SK-N-SH (cell line): ENCODE results near the gene RAB22A. TPM values are rescaled to one million over a fixed set of nuclear protein-coding genes. Genes with fewer than 3 reads are reported as not detected.

Experiments
- CTCF ChIA-PET: fragments of 300-600, 350-600 bp; formaldehyde crosslinking; extraction: SDS; loops from one replicate; lab custom pipeline; 2021; lab: Yijun Ruan, JAX
- POLR2A ChIA-PET: fragments of 350-600 bp; sonication (Branson Sonifier 250); formaldehyde crosslinking; extraction: SDS; loops from one replicate; lab custom pipeline; 2020; ENCODE audit warnings: antibody characterized with exemption, inconsistent platforms; lab: Yijun Ruan, JAX
- DNase-seq: peaks from one replicate; pipeline ENCODE4 v3.0.0; 2012
- H2AFZ ChIP-seq: fragments of 200-600 bp; sonication (generic); 2 replicates; pipeline ENCODE4 v1.8.1; 2016; ENCODE audit warnings: antibody characterized with exemption, mild to moderate bottlenecking, low read depth
- H3F3A ChIP-seq: fragments of 200-600 bp; sonication (generic); replicated peaks from 2 replicates; pipeline ENCODE3; 2016; ENCODE audit warnings: antibody characterized with exemption, mild to moderate bottlenecking; ENCODE audit not compliant: insufficient read depth
- H3K27ac ChIP-seq, 2 experiments: fragments of 200-500 bp in 1 of 2; fragments of 200-600 bp in 1 of 2; sonication (Bioruptor generic) in 1 of 2; sonication (generic), shearing (Covaris generic) in 1 of 2; 2 replicates each; pipeline versions ENCODE4 v1.5.1 to v1.6.1; 2014 to 2016; ENCODE audit warnings: low read depth in 2 of 2, inconsistent platforms in 1 of 2, low read length in 1 of 2, mild to moderate bottlenecking in 1 of 2, mixed read lengths in 1 of 2
- H3K27me3 ChIP-seq: fragments of 200-600 bp; sonication (generic), shearing (Covaris generic); 2 replicates; pipeline ENCODE4 v1.6.1; 2016; ENCODE audit warnings: mixed run types; ENCODE audit not compliant: insufficient read depth
- H3K36me3 ChIP-seq, 2 experiments: fragments of 200-500 bp in 1 of 2; fragments of 200-600 bp in 1 of 2; sonication (Bioruptor generic) in 1 of 2; sonication (generic) in 1 of 2; replicated peaks in 1 of 2; 2 replicates each; pipeline versions ENCODE3 to v1.5.1; 2014 to 2016; ENCODE audit warnings: low read length in 1 of 2, mild to moderate bottlenecking in 1 of 2; ENCODE audit not compliant: insufficient read depth in 2 of 2, control insufficient read depth in 1 of 2
- H3K4me1 ChIP-seq, 2 experiments: fragments of 200-500 bp in 1 of 2; fragments of 200-600 bp in 1 of 2; sonication (Bioruptor generic) in 1 of 2; sonication (generic), shearing (Covaris generic) in 1 of 2; 2 replicates each; pipeline versions ENCODE4 v1.5.1 to v1.6.1; 2014 to 2016; ENCODE audit warnings: low read depth in 1 of 2, low read length in 1 of 2, mixed run types in 1 of 2; ENCODE audit not compliant: insufficient read depth in 2 of 2, control insufficient read depth in 1 of 2
- H3K4me2 ChIP-seq: fragments of 200-600 bp; sonication (generic), shearing (Covaris generic); 2 replicates; pipeline ENCODE4 v1.6.1; 2017; ENCODE audit warnings: mixed run types
- H3K4me3 ChIP-seq, 2 experiments: fragments of 200-500 bp in 1 of 2; fragments of 200-600 bp in 1 of 2; sonication (Bioruptor generic) in 1 of 2; sonication (generic), shearing (Covaris generic) in 1 of 2; 2 replicates each; pipeline versions ENCODE4 v1.5.1 to v1.8.1; 2014 to 2016; ENCODE audit warnings: low read depth in 2 of 2, inconsistent platforms in 1 of 2, low read length in 1 of 2, mild to moderate bottlenecking in 1 of 2, mixed read lengths in 1 of 2, moderate library complexity in 1 of 2
- H3K79me2 ChIP-seq: fragments of 200-600 bp; sonication (generic); 2 replicates; pipeline ENCODE4 v1.8.1; 2017; ENCODE audit warnings: mild to moderate bottlenecking; ENCODE audit not compliant: insufficient read depth
- H3K9ac ChIP-seq: fragments of 200-600 bp; sonication (generic); 2 replicates; pipeline ENCODE4 v1.6.1; 2017; ENCODE audit warnings: mixed run types
- H3K9me2 ChIP-seq: fragments of 200-600 bp; sonication (generic); 2 replicates; pipeline ENCODE4 v1.6.1; 2017; ENCODE audit warnings: mixed run types
- H3K9me3 ChIP-seq: fragments of 200-600 bp; sonication (generic); 2 replicates; pipeline ENCODE4 v1.6.1; 2017; ENCODE audit warnings: mixed run types, mild to moderate bottlenecking, moderate library complexity
- H4K20me1 ChIP-seq: fragments of 200-600 bp; sonication (generic); 2 replicates; pipeline ENCODE4 v1.6.1; 2017; ENCODE audit warnings: mild to moderate bottlenecking, mixed run types; ENCODE audit not compliant: insufficient read depth
- CHD2 ChIP-seq: fragments of 150-350 bp; IDR thresholded peaks from 2 replicates; pipeline ENCODE4 v1.6.1; 2018; ENCODE audit warnings: low read length; ENCODE audit not compliant: partially characterized antibody
- ELF1 ChIP-seq: IDR thresholded peaks from 2 replicates; pipeline ENCODE4 v1.4.0; 2012
- EP300 ChIP-seq, 2 experiments: IDR thresholded peaks; 2 replicates each; pipeline versions ENCODE4 v1.4.0 to v1.6.1; 2012; ENCODE audit warnings: borderline replicate concordance in 1 of 2, low read depth in 1 of 2, low read length in 1 of 2
- FOXJ3 ChIP-seq: sonication (generic); formaldehyde crosslinking; IDR thresholded peaks from 2 replicates; pipeline ENCODE4 v1.5.1; 2020; ENCODE audit warnings: mild to moderate bottlenecking, missing genetic modification reagents
- GABPA ChIP-seq: IDR thresholded peaks from 2 replicates; pipeline ENCODE4 v1.4.0; 2012; ENCODE audit warnings: low read depth, mild to moderate bottlenecking
- GATA2 ChIP-seq: sonication (generic); formaldehyde crosslinking; IDR thresholded peaks from 2 replicates; pipeline ENCODE4 v1.5.0; 2020; ENCODE audit warnings: mild to moderate bottlenecking, missing genetic modification reagents
- JUND ChIP-seq: IDR thresholded peaks from 2 replicates; pipeline ENCODE4 v1.4.0; 2012
- MEF2A ChIP-seq: IDR thresholded peaks from 2 replicates; pipeline ENCODE4 v1.4.0; 2012; ENCODE audit warnings: low read depth, borderline replicate concordance
- MXI1 ChIP-seq: IDR thresholded peaks from 2 replicates; pipeline ENCODE4 v1.6.1; 2012; ENCODE audit warnings: mild to moderate bottlenecking, low read depth, low read length, improper control_type of control experiment
- NFIC ChIP-seq: IDR thresholded peaks from 2 replicates; pipeline ENCODE4 v1.4.0; 2012; ENCODE audit warnings: borderline replicate concordance
- POLR2AphosphoS5 ChIP-seq: IDR thresholded peaks from 2 replicates; pipeline ENCODE4 v1.6.1; 2012; ENCODE audit warnings: low read depth, low read length
- RCOR1 ChIP-seq: fragments of 150-350 bp; IDR thresholded peaks from 2 replicates; pipeline ENCODE4 v1.6.1; 2017; ENCODE audit warnings: antibody characterized with exemption, low read length
- SMC3 ChIP-seq: IDR thresholded peaks from 2 replicates; pipeline ENCODE4 v1.6.1; 2012; ENCODE audit warnings: low read depth, low read length, improper control_type of control experiment
- TAF1 ChIP-seq: IDR thresholded peaks from 2 replicates; pipeline ENCODE4 v1.6.1; 2012; ENCODE audit warnings: low read depth, mild to moderate bottlenecking, low read length, moderate library complexity, borderline replicate concordance
- TCF12 ChIP-seq: IDR thresholded peaks from 2 replicates; pipeline ENCODE4 v1.4.0; 2012
- YY1 ChIP-seq: IDR thresholded peaks from 2 replicates; pipeline ENCODE4 v1.4.0; 2012; ENCODE audit warnings: low read depth, mild to moderate bottlenecking
- WGBS: methylation state at CpG from one replicate; pipeline ENCODE4 v1.1.6; 2017; ENCODE audit warnings: low lambda C conversion rate; 5-methylcytosine and 5-hydroxymethylcytosine counted together
- polyA plus RNA-seq, 3 experiments: library from polyadenylated mRNA; depleted of rRNA; stranded (reverse); fragments of >200 nt; gene quantifications; 2 replicates each; pipeline ENCODE4 v1.2.3, GENCODE V29; 2012
- TF ChIP-seq, protein P1 (sequence below): fragments of 150-350 bp; IDR thresholded peaks from 2 replicates; pipeline ENCODE4 v1.6.1; 2016; ENCODE audit warnings: mild to moderate bottlenecking, low read depth, low read length
- TF ChIP-seq, protein P2 (sequence below): fragments of 150-350 bp; IDR thresholded peaks from 2 replicates; pipeline ENCODE4 v1.6.1; 2017; ENCODE audit warnings: antibody characterized with exemption, low read length, low read depth, borderline replicate concordance
- TF ChIP-seq, protein P3 (sequence below): fragments of 200-600 bp; sonication (generic); IDR thresholded peaks from 2 replicates; pipeline ENCODE4 v1.6.1; 2017; ENCODE audit warnings: antibody characterized with exemption, mild to moderate bottlenecking, moderate library complexity

RAB22A gene
- polyA plus RNA-seq, 1 of the 3 experiments (the other 2 are of a cell fraction), result 10.7 TPM

DNA sequence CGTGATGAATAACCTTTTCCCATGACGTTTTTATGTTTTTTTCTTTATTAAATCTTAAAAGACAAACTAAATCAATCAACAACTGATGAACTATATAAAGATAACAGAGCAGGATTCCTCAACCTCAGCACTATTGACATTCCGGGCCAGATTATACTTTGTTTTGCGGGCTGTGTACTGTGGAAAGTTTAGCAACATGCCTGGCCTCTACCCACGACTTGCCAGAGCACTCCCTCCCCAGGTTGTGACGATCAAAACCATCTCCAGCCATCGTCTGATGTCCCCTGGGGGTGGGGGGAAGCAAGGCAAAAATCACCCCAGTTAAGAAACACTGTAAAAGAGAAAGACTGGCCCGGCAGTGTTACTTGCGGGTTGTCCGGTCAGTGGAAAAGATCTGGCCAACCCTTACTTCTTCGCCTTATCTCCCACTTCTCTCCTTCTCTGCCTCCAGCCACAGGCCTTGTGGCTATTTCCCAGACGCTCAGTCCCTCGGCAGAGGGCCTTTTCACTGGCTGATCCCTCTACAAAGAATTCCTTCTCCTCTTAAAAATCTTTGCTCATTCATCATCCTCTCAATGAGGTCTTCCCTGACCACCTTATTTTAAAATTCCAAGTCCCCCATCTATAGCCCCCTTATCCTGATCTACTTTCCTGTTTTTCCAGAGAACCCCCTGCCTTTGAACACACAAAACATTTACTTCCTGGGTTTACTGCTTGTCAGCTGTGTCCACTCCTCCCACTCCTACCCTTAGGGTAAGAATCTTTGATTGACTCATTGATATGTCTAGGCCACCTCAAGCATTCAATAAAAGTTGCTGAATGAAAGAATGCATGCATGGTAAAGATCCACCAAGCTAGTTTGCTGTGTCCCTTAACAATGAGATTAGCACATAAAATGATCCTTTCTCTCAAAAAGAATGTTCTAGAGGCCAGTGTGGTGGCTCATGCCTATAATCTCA, 14.7 kb upstream of the RAB22A start:
- no peaks in the 10 kb centered on the region for H4K20me1 ChIP-seq
- H3K4me2 ChIP-seq, result no peak overlapping the region
- H3K79me2 ChIP-seq, result peaks cover 94% of the 10 kb centered on the region
- no peak for DNase-seq
- no peaks in the 10 kb centered on the region for H3K9me2 ChIP-seq
- H3K4me1 ChIP-seq, result peaks cover 3 to 7% of the 10 kb centered on the region in 2 experiments; a peak in 3 of 4 replicates
- ChIA-PET POLR2A (no interaction called here), CTCF (interaction anchor here (1.4 kb wide), 1 partner anchor 57 kb away, joined by 3 read pairs; no protein-coding TSS in a partner anchor)
- 90% methylated on average over 13 of the region's 13 CpGs for WGBS
- no peak overlapping the region for H3K4me3 ChIP-seq
- peaks cover 7% of the 10 kb centered on the region for H3F3A ChIP-seq
- H3K27me3 ChIP-seq, result no peaks in the 10 kb centered on the region
- H3K9me3 ChIP-seq, result no peaks in the 10 kb centered on the region
- no peak overlapping the region for H3K27ac ChIP-seq
- H3K9ac ChIP-seq, result no peak overlapping the region
- TF ChIP-seq MXI1 (no peak), GATA2 (CRISPR knock-in tag) (no peak), ELF1 (no peak), TCF12 (no peak)
- TF ChIP-seq, protein P1, sequence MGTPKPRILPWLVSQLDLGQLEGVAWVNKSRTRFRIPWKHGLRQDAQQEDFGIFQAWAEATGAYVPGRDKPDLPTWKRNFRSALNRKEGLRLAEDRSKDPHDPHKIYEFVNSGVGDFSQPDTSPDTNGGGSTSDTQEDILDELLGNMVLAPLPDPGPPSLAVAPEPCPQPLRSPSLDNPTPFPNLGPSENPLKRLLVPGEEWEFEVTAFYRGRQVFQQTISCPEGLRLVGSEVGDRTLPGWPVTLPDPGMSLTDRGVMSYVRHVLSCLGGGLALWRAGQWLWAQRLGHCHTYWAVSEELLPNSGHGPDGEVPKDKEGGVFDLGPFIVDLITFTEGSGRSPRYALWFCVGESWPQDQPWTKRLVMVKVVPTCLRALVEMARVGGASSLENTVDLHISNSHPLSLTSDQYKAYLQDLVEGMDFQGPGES, result no peak
- no peaks in the 10 kb centered on the region for H3K36me3 ChIP-seq
- no peak overlapping the region for H2AFZ ChIP-seq

DNA sequence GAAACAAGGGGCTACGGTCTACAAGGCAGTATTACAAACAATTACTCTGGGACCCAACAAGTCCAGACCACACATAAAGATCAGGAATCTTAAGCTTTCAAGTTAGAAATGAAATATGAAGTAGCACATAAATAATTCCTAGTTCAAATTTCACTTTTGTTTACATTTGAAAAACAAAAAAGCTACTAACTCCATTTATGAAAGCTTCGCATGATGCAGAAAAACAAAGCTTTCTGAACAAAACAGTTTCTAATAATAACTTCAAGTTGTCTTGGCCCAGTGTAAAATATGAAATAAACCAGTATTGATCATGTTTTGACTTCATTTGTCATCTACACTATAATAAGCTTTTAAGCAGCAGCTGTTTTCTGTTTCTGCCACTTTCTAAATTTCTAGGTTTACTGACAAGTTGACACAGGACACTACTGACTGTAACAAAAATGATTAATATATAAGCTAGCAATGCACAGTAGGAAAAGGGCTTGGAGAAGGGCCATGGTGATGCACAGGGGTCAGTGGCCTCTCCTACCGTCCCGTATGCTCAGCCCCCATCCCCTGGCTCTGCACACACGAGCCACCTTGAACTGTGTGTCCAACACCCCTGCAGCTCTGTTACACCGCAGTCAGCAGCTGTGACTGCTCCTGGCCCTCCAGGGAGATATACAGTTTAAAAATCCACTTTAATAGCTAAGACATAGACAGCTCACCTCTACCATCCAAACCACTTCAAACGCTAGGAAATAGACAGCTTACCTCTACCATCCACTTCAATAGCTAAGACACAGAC, 13.3 kb upstream of the RAB22A start:
- 95% methylated on average over 7 of the region's 7 CpGs for WGBS
- no peak for TF ChIP-seq CHD2
- no peak for TF ChIP-seq JUND
- no peak for TF ChIP-seq FOXJ3 (CRISPR knock-in tag)
- TF ChIP-seq TAF1, result no peak
- no peak for TF ChIP-seq GATA2 (CRISPR knock-in tag)
- no peak for TF ChIP-seq GABPA
- TF ChIP-seq, protein P2, sequence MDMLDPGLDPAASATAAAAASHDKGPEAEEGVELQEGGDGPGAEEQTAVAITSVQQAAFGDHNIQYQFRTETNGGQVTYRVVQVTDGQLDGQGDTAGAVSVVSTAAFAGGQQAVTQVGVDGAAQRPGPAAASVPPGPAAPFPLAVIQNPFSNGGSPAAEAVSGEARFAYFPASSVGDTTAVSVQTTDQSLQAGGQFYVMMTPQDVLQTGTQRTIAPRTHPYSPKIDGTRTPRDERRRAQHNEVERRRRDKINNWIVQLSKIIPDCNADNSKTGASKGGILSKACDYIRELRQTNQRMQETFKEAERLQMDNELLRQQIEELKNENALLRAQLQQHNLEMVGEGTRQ, result no peak
- no peak for TF ChIP-seq EP300 (IDR thresholded peaks at IDR 0.05; ENCODE audit: borderline replicate concordance in 1 of 2, low read depth in 1 of 2, low read length in 1 of 2)
- TF ChIP-seq, protein P3, sequence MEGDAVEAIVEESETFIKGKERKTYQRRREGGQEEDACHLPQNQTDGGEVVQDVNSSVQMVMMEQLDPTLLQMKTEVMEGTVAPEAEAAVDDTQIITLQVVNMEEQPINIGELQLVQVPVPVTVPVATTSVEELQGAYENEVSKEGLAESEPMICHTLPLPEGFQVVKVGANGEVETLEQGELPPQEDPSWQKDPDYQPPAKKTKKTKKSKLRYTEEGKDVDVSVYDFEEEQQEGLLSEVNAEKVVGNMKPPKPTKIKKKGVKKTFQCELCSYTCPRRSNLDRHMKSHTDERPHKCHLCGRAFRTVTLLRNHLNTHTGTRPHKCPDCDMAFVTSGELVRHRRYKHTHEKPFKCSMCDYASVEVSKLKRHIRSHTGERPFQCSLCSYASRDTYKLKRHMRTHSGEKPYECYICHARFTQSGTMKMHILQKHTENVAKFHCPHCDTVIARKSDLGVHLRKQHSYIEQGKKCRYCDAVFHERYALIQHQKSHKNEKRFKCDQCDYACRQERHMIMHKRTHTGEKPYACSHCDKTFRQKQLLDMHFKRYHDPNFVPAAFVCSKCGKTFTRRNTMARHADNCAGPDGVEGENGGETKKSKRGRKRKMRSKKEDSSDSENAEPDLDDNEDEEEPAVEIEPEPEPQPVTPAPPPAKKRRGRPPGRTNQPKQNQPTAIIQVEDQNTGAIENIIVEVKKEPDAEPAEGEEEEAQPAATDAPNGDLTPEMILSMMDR, result no peak
- TF ChIP-seq YY1, result no peak
- TF ChIP-seq SMC3, result no peak
- TF ChIP-seq, protein P1, result no peak
- TF ChIP-seq RCOR1, result no peak
- no peak for TF ChIP-seq NFIC
- no peak for TF ChIP-seq POLR2AphosphoS5
- no peak for TF ChIP-seq MEF2A

More for the DNA sequence above, 13.3 kb upstream of the RAB22A start:
- no peak overlapping the region for H3K4me2 ChIP-seq
- H3K4me1 ChIP-seq, result peaks cover 3 to 7% of the 10 kb centered on the region in 2 experiments; a peak in 3 of 4 replicates
- no peak for DNase-seq
- no peaks in the 10 kb centered on the region for H3K9me3 ChIP-seq
- H2AFZ ChIP-seq, result no peak overlapping the region
- H3K9ac ChIP-seq, result no peak overlapping the region
- ChIA-PET CTCF (interaction anchor here (1.4 kb wide), 1 partner anchor 59 kb away, joined by 3 read pairs; no protein-coding TSS in a partner anchor), POLR2A (interaction anchor here (1.1 kb wide), 1 partner anchor 93 kb away, joined by 3 read pairs; the partner anchor contains the start of gene VAPB)
- peaks cover 7% of the 10 kb centered on the region for H3F3A ChIP-seq
- H3K9me2 ChIP-seq, result no peaks in the 10 kb centered on the region
- H3K27ac ChIP-seq, result no peak overlapping the region
- H3K4me3 ChIP-seq, result no peak overlapping the region
- H3K27me3 ChIP-seq, result no peaks in the 10 kb centered on the region
- peaks cover 83% of the 10 kb centered on the region for H3K79me2 ChIP-seq
- peaks cover 0 to under 1% of the 10 kb centered on the region in 2 experiments for H3K36me3 ChIP-seq
- H4K20me1 ChIP-seq, result no peaks in the 10 kb centered on the region
